Stomach (tissue), 9 donors: Measurements from ENCODE around the gene EEF1B2. TPM values are rescaled to one million over a fixed set of nuclear protein-coding genes. Genes with fewer than 3 reads are reported as not detected.
"Not testable (repeated sequence)": the region's sequence is repeated elsewhere in the genome, so short reads cannot be mapped to it uniquely, and the experiment has no call there.

Experiments used
- DNase-seq, 2 donors: peaks; one replicate each; pipeline versions ENCODE4 v3.0.0 to v3.0.0-alpha.2; 2013 to 2019
- H3K27ac ChIP-seq, 5 donors: fragments of 200-600 bp in 4 of 5; sonication (generic) in 4 of 5; one replicate each; pipeline ENCODE4 v1.5.1; 2013 to 2019; ENCODE audit warnings: mild to moderate bottlenecking in 1 of 5, moderate library complexity in 1 of 5
- H3K27me3 ChIP-seq, 3 donors: fragments of 200-600 bp; sonication (generic); one replicate each; pipeline ENCODE4 v1.5.1; 2017 to 2019; ENCODE audit warnings: mixed run types in 1 of 3
- H3K36me3 ChIP-seq, 4 donors: fragments of 200-600 bp; sonication (generic); 1 replicate in 3 of 4; 2 replicates in 1 of 4; pipeline ENCODE4 v1.5.1; 2016 to 2019
- H3K4me1 ChIP-seq, 4 donors: fragments of 200-600 bp; sonication (generic); one replicate each; pipeline ENCODE4 v1.5.1; 2016 to 2019
- H3K4me3 ChIP-seq, 4 donors: fragments of 200-600 bp; sonication (generic) in 3 of 4; one replicate each; pipeline ENCODE4 v1.5.1; 2016 to 2019; ENCODE audit warnings: mild to moderate bottlenecking in 1 of 4
- H3K9me3 ChIP-seq, 4 donors: fragments of 200-600 bp; sonication (generic); one replicate each; pipeline ENCODE4 v1.5.1; 2016 to 2019
- EP300 ChIP-seq: sonication (generic); formaldehyde crosslinking; IDR thresholded peaks from one replicate; pipeline ENCODE4 v1.6.1; 2017; ENCODE audit warnings: antibody characterized with exemption
- POLR2A ChIP-seq, 4 donors: fragments of 450-650 bp; IDR thresholded peaks; one replicate each; pipeline ENCODE4 v1.6.1; 2016; ENCODE audit warnings: antibody characterized with exemption in 4 of 4, control low read depth in 2 of 4, mild to moderate bottlenecking in 1 of 4, moderate library complexity in 1 of 4
- POLR2AphosphoS5 ChIP-seq, 3 donors: sonication (generic); formaldehyde crosslinking; IDR thresholded peaks; one replicate each; pipeline ENCODE4 v1.6.1; 2016; ENCODE audit warnings: antibody characterized with exemption in 3 of 3
- WGBS, 5 donors: extraction: QIAGEN DNeasy Blood & Tissue Kit in 3 of 5; methylation state at CpG; one replicate each; pipeline versions ENCODE4 v1.1.5 to v1.1.7; 2013 to 2018; 5-methylcytosine and 5-hydroxymethylcytosine counted together
- intact Hi-C: fragments of 100-400 bp; cut with DNase I; formaldehyde crosslinking; loops from one replicate; pipeline ENCODE4 v1.15.1; 2023; ENCODE audit warnings: low total_unique reads
- polyA plus RNA-seq, 3 donors: library from polyadenylated mRNA; stranded (reverse); fragments of 200-250 nt; gene quantifications; one replicate each; pipeline ENCODE4 v1.2.3, GENCODE V29; 2013
- total RNA-seq, 5 donors: library from RNA; depleted of rRNA; stranded (reverse); fragments of >200 nt; gene quantifications; one replicate each; pipeline versions ENCODE4 v1.1.0 to v1.2.3, GENCODE V29; 2014 to 2016
- TF ChIP-seq, protein P1 (sequence below), 7 experiments: fragments of 450-650 bp in 4 of 7; fragments of 200-600 bp in 3 of 7; sonication (generic) in 3 of 7; IDR thresholded peaks; one replicate each; pipeline ENCODE4 v1.5.1; 2016 to 2019; ENCODE audit warnings: antibody characterized with exemption in 7 of 7, control low read depth in 2 of 7, mild to moderate bottlenecking in 1 of 7
- donor health status: healthy with polysubstance abuse.
- donor health status: Bipolar disorder and iron deficiency.
- donor health status: healthy.

Gene EEF1B2
- total and polyA plus RNA-seq, 8 donors = 62.6 to 1,000 (median 622) TPM

DNA sequence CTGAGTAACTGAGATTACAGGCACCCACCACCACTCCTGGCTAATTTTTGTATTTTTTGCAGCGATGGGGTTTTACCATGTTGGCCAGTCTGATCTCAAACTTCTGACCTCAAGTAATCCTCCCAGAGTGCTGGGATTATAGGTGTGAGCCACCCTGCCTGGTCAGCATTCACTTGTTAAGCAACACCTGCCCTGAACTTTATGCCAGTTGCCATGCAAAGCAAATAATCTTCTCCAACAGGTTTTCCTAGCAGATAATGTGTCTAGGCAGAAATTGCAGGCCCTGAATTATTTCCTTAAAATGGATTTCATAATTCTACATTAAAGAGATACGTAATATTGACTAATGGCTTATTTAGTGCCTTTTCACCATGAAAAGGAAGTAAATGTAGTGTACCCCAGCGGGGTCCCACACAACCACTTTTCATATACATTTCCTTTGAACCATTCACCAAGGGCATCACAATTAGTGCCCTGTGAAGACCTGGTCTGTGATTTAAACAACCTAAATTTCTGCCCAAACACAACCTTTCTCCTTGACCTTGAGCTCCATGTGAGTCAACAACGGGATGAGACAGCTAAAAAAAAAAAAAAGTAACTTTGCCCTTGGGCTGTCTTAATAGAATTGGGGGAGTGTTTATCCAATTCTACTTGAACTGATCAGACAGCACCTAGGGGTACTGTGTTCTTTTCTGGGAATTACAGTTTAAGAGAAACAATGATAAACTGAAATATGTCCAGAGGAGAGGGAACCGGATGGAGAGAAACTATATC is 41.6 kb downstream of the EEF1B2 start:
- H3K4me1 ChIP-seq = no peaks in the 10 kb centered on the region
- DNase-seq = peak in 1 of 2 donors; percentile 7
- no peaks in the 10 kb centered on the region for H3K36me3 ChIP-seq
- peaks cover 0 to 22% (median 0%) of the 10 kb centered on the region in 3 donors for H3K27me3 ChIP-seq
- 69 to 74% (median 72%) methylated on average over 5 of the region's 5 CpGs for WGBS, 5 donors
- intact Hi-C loops = no loop called here
- TF ChIP-seq POLR2AphosphoS5 (IDR thresholded peaks at IDR 0.05) (no peak), POLR2A (IDR thresholded peaks at IDR 0.05) (no peak), EP300 (no peak)
- TF ChIP-seq, protein P1, sequence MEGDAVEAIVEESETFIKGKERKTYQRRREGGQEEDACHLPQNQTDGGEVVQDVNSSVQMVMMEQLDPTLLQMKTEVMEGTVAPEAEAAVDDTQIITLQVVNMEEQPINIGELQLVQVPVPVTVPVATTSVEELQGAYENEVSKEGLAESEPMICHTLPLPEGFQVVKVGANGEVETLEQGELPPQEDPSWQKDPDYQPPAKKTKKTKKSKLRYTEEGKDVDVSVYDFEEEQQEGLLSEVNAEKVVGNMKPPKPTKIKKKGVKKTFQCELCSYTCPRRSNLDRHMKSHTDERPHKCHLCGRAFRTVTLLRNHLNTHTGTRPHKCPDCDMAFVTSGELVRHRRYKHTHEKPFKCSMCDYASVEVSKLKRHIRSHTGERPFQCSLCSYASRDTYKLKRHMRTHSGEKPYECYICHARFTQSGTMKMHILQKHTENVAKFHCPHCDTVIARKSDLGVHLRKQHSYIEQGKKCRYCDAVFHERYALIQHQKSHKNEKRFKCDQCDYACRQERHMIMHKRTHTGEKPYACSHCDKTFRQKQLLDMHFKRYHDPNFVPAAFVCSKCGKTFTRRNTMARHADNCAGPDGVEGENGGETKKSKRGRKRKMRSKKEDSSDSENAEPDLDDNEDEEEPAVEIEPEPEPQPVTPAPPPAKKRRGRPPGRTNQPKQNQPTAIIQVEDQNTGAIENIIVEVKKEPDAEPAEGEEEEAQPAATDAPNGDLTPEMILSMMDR (IDR thresholded peaks at IDR 0.05) = no peak
- no peak overlapping the region for H3K27ac ChIP-seq
- H3K9me3 ChIP-seq = no peaks in the 10 kb centered on the region
- no peak overlapping the region for H3K4me3 ChIP-seq

DNA sequence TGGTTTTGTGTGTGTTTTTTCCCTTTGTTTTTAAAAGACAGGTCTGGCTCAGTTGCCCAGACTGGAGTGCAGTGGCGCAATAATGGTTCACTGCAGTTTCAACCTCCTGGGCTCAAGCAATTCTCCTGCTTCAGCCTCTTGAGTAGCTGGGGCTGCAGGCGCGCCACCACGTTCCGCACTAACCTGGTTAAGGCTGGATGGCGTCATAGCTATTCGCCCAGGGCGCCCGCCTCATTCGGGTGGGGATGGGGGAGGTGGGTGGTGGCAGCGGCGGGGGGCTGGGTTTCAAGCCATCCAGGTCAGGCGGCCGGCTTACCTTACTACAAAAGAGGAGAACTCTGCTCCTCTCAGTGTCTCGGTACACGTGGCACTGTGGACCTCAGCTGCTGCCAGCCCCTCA is 42.8 kb downstream of the EEF1B2 start:
- Histone ChIP-seq H3K4me1 (no peaks in the 10 kb centered on the region), H3K9me3 (no peaks in the 10 kb centered on the region), H3K27me3 (peaks cover 0 to 16% (median 0%) of the 10 kb centered on the region in 3 donors), H3K27ac (no peak overlapping the region), H3K36me3 (no peaks in the 10 kb centered on the region), H3K4me3 (no peak overlapping the region)
- DNase-seq = no peak
- TF ChIP-seq POLR2AphosphoS5 (IDR thresholded peaks at IDR 0.05) (no peak), POLR2A (IDR thresholded peaks at IDR 0.05) (no peak), EP300 (no peak)
- TF ChIP-seq, protein P1 (IDR thresholded peaks at IDR 0.05) = no peak
- intact Hi-C loops = no loop called here
- 74 to 90% (median 76%) methylated on average over 9 to 16 of the region's 16 CpGs for WGBS, 5 donors

DNA sequence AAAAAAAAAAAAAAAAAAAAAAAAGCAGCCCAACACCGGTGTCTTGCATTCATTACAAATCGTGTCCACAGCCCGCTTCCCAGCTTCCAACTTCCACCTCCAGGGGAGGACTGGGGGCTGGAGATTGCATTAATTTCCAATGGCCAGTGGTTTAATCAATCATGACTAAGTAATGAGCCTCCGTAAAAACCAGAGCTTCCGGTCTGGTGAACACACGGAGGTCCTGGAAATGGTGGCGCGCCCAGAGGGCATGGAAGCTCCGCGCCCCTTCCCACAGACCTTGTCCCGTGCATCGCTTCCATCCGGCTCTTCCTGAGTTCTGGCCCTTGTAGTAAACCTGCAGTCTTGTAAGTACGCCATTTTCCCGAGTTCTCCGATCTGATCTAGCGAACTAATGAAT is 43.6 kb downstream of the EEF1B2 start:
- intact Hi-C loops = no loop called here
- WGBS, 5 donors = 93 to 97% (median 96%) methylated on average over 16 to 17 of the region's 17 CpGs
- H3K4me1 ChIP-seq = no peaks in the 10 kb centered on the region
- TF ChIP-seq POLR2A (IDR thresholded peaks at IDR 0.05) (no peak), EP300 (no peak), POLR2AphosphoS5 (IDR thresholded peaks at IDR 0.05) (no peak)
- TF ChIP-seq, protein P1 (IDR thresholded peaks at IDR 0.05) = no peak
- no peak for DNase-seq
- H3K36me3 ChIP-seq = no peaks in the 10 kb centered on the region
- H3K27me3 ChIP-seq = peaks cover 0 to 8% (median 0%) of the 10 kb centered on the region in 3 donors
- H3K9me3 ChIP-seq = no peaks in the 10 kb centered on the region
- no peak overlapping the region for H3K27ac ChIP-seq
- no peak overlapping the region for H3K4me3 ChIP-seq

DNA sequence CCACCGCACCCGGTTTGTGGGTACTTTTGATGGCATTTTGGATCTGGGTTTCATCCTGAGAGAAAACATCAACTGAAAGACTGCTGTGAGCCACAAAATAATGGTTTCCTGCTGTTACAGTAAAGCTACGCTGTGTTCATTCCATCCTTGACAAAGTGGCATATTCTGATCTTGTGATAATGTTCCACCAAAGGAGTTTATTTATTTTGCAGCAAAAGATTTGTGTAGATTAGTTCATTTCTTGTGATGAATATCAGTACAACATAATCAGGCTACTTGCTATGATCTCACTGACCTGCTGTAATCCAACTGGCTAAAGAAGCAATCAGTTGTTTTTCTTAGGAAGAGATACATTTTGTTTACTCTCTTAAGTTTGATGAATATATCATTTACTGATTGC is 45.0 kb downstream of the EEF1B2 start:
- no peaks in the 10 kb centered on the region for H3K4me1 ChIP-seq
- intact Hi-C loops = no loop called here
- peaks cover 0 to 5% (median 0%) of the 10 kb centered on the region in 3 donors for H3K27me3 ChIP-seq
- no peak overlapping the region for H3K27ac ChIP-seq
- no peak for TF ChIP-seq POLR2A (IDR thresholded peaks at IDR 0.05)
- no peaks in the 10 kb centered on the region for H3K36me3 ChIP-seq
- no peak overlapping the region for H3K4me3 ChIP-seq
- no peak for DNase-seq
- no peaks in the 10 kb centered on the region for H3K9me3 ChIP-seq
- WGBS, 5 donors = 58 to 76% (median 59%) methylated on average over 3 of the region's 3 CpGs

DNA sequence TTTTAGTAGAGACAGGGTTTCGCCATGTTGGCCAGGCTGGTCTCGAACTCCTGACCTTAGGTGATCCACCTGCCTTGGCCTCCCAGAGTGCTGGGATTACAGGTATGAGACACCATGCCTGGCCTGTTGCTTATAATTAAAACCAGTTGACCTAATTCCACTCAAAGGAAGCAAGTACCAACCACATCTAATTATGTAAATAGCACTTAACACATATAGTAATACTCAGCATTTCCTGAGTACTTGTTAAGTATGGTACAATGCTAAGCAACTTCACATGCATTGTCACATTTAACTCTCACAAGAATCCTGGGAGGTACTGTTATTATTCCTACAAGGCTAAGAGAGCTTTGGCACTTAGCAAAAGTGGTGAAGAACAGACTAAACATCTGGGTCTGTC is 47.6 kb downstream of the EEF1B2 start:
- H3K36me3 ChIP-seq, intact Hi-C loops, DNase-seq, H3K27ac ChIP-seq, H3K27me3 ChIP-seq, H3K9me3 ChIP-seq, H3K4me3 ChIP-seq, H3K4me1 ChIP-seq: not testable (repeated sequence)
- WGBS, 5 donors = 88 to 99% (median 94%) methylated on average over 2 of the region's 2 CpGs
